ENCODE data around the gene FBXL7. TPM values are rescaled to one million over a fixed set of nuclear protein-coding genes. Genes with fewer than 3 reads are reported as not detected.

Gene FBXL7
- total and polyA plus RNA-seq, 4 donors: 0.24 to 1.4 (median 1.2) TPM

- Histone ChIP-seq H3K9me3 (ENCODE audit: control insufficient read depth in 4 of 4, low read length in 3 of 4) (no peaks in the 10 kb centered on the region), H3K4me3 (ENCODE audit: low read depth in 1 of 3, low read length in 3 of 3) (no peak overlapping the region), H3K27ac (ENCODE audit: low read depth in 1 of 2, low read length in 2 of 2) (no peak overlapping the region), H3K9ac (ENCODE audit: low read depth in 1 of 2, low read length in 2 of 2) (no peak overlapping the region), H3K27me3 (ENCODE audit: control insufficient read depth in 4 of 4, insufficient read depth in 4 of 4, low read length in 3 of 4) (no peaks in the 10 kb centered on the region), H3K4me1 (ENCODE audit: control insufficient read depth in 4 of 4, insufficient read depth in 4 of 4, low read length in 3 of 4) (no peaks in the 10 kb centered on the region), H3K36me3 (ENCODE audit: control insufficient read depth in 4 of 4, insufficient read depth in 3 of 4, low read depth in 1 of 4, low read length in 3 of 4) (no peaks in the 10 kb centered on the region)
- no peak for DNase-seq (ENCODE audit: low spot score)
- TF ChIP-seq RXRA (IDR thresholded peaks at IDR 0.05) (no peak), MAX (IDR thresholded peaks at IDR 0.05) (no peak), REST (IDR thresholded peaks at IDR 0.05) (no peak), HNF4A (conservative IDR thresholded peaks at IDR 0.05) (no peak), NR2F2 (IDR thresholded peaks at IDR 0.05) (no peak)
- WGBS: 75% methylated on average over 2 of the region's 2 CpGs
These were observed 211.9 kb downstream of the FBXL7 start for GRCh38 chr5:15711892-15712291.

- H3K4me3 ChIP-seq (ENCODE audit: low read depth in 1 of 3, low read length in 3 of 3): no peak overlapping the region
- no peaks in the 10 kb centered on the region for H3K36me3 ChIP-seq (ENCODE audit: control insufficient read depth in 4 of 4, insufficient read depth in 3 of 4, low read depth in 1 of 4, low read length in 3 of 4)
- DNase-seq (ENCODE audit: low spot score): no peak
- H3K9ac ChIP-seq (ENCODE audit: low read depth in 1 of 2, low read length in 2 of 2): no peak overlapping the region
- no peaks in the 10 kb centered on the region for H3K4me1 ChIP-seq (ENCODE audit: control insufficient read depth in 4 of 4, insufficient read depth in 4 of 4, low read length in 3 of 4)
- no peak for TF ChIP-seq REST (IDR thresholded peaks at IDR 0.05)
- TF ChIP-seq TAF1 (conservative IDR thresholded peaks at IDR 0.05): no peak
- no peak for TF ChIP-seq HNF4A (conservative IDR thresholded peaks at IDR 0.05)
- no peak for TF ChIP-seq ATF3 (IDR thresholded peaks at IDR 0.05)
- no peak for TF ChIP-seq RXRA (IDR thresholded peaks at IDR 0.05)
- TF ChIP-seq MAX (IDR thresholded peaks at IDR 0.05): no peak
- TF ChIP-seq ZBTB33 (IDR thresholded peaks at IDR 0.05): no peak
- no peak for TF ChIP-seq FOXA1 (IDR thresholded peaks at IDR 0.05)
- TF ChIP-seq GABPA (IDR thresholded peaks at IDR 0.05 in 1 of 2, conservative IDR thresholded peaks at IDR 0.05 in 1 of 2): no peak
- TF ChIP-seq HNF4G (IDR thresholded peaks at IDR 0.05): no peak
- no peak for TF ChIP-seq RAD21 (IDR thresholded peaks at IDR 0.05)
- H3K27me3 ChIP-seq (ENCODE audit: control insufficient read depth in 4 of 4, insufficient read depth in 4 of 4, low read length in 3 of 4): no peaks in the 10 kb centered on the region
- WGBS: 85% methylated on average over 2 of the region's 2 CpGs
- H3K9me3 ChIP-seq (ENCODE audit: control insufficient read depth in 4 of 4, low read length in 3 of 4): no peaks in the 10 kb centered on the region
- H3K27ac ChIP-seq (ENCODE audit: low read depth in 1 of 2, low read length in 2 of 2): no peak overlapping the region
These were observed 215.6 kb downstream of the FBXL7 start for GRCh38 chr5:15715535-15715934.

Data from liver (tissue), 9 donors.